PFSK-1 (cell line): ENCODE measurements around the gene ADGRB3.

ENCODE experiments used
- POLR2AphosphoS5 ChIP-seq: IDR thresholded peaks from 2 replicates; pipeline ENCODE4 v1.6.1; 2012; ENCODE audit warnings: low read depth, mild to moderate bottlenecking, control low read depth, low read length, moderate library complexity
- TAF1 ChIP-seq: IDR thresholded peaks from 2 replicates; pipeline ENCODE4 v1.6.1; 2012; ENCODE audit warnings: low read length, control low read depth, borderline replicate concordance; ENCODE audit not compliant: insufficient read depth
- TF ChIP-seq, protein P1 (sequence below), 2 experiments: IDR thresholded peaks; 2 replicates each; pipeline versions ENCODE4 v1.6.1 to v1.8.0; 2011 to 2012; ENCODE audit warnings: low read depth in 2 of 2, low read length in 2 of 2, control low read depth in 1 of 2, inconsistent platforms in 1 of 2, mild to moderate bottlenecking in 1 of 2, moderate library complexity in 1 of 2; ENCODE audit not compliant: insufficient read depth in 1 of 2

DNA sequence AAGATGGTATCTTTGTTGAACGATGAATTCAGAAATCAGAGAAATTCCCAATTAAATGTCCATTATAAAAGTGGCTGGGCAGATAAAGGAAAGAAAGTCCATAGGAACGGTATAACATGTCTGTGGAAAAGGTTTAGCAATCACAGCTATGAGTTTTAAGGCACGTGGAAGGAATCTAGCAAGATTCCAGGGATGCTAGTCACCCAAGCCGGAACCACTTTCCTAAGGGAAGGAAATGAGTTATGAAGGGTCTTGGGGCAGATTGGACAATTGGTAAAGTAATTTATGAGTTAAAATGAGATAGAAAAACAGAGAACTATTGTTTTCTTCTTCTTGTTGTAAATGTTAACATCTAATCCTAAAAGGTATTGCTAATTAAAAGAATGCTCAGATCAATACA is 384.8 kb downstream of the ADGRB3 start:
- TF ChIP-seq, protein P1, sequence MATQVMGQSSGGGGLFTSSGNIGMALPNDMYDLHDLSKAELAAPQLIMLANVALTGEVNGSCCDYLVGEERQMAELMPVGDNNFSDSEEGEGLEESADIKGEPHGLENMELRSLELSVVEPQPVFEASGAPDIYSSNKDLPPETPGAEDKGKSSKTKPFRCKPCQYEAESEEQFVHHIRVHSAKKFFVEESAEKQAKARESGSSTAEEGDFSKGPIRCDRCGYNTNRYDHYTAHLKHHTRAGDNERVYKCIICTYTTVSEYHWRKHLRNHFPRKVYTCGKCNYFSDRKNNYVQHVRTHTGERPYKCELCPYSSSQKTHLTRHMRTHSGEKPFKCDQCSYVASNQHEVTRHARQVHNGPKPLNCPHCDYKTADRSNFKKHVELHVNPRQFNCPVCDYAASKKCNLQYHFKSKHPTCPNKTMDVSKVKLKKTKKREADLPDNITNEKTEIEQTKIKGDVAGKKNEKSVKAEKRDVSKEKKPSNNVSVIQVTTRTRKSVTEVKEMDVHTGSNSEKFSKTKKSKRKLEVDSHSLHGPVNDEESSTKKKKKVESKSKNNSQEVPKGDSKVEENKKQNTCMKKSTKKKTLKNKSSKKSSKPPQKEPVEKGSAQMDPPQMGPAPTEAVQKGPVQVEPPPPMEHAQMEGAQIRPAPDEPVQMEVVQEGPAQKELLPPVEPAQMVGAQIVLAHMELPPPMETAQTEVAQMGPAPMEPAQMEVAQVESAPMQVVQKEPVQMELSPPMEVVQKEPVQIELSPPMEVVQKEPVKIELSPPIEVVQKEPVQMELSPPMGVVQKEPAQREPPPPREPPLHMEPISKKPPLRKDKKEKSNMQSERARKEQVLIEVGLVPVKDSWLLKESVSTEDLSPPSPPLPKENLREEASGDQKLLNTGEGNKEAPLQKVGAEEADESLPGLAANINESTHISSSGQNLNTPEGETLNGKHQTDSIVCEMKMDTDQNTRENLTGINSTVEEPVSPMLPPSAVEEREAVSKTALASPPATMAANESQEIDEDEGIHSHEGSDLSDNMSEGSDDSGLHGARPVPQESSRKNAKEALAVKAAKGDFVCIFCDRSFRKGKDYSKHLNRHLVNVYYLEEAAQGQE (IDR thresholded peaks at IDR 0.05; ENCODE audit: insufficient read depth in 1 of 2, low read depth in 2 of 2, low read length in 2 of 2) = no peak
- TF ChIP-seq TAF1 = no peak
- TF ChIP-seq POLR2AphosphoS5 = no peak
